Measurements from ENCODE around the gene SNX32.

SNX32 gene

DNA sequence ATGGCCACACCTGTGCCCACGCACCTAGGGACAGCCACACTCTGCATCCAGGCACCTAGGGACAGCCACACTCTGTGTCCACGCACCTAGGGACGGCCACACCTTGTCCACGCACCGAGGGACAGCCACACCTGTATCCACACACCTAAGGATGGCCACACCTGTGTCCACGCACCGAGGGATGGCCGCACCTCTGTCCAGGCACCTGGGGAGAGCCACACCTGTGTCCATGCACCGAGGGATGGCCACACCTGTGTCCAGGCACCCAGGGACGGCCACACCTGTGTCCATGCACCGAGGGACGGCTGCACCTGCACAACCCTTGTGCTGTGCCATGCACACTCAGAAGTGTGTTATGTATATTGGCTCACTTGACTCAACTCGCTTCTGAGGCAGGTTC is 36.1 kb upstream of the SNX32 start:
- no peak for DNase-seq (ENCODE audit: low spot score)

DNA sequence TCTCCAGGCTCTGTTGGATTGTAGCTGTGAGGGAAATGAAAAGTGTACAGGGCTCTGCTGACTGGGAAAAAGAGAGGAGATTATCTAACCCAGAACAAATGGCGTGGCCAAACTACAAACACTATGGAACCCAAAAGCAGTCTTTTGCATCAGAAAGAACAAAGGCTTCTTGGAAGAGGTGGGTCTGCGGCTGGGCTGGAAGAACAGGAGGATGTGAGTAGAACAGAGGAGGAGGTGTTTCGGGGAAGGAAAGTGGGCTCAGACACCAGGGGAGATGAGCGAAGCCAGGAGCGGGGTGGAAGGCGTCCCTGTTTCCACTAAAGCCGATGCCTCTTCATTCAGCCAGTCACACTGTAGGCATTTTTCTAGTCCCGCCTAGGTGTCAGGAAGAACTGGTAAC is 34.9 kb upstream of the SNX32 start:
- DNase-seq (ENCODE audit: low spot score): no peak

DNA sequence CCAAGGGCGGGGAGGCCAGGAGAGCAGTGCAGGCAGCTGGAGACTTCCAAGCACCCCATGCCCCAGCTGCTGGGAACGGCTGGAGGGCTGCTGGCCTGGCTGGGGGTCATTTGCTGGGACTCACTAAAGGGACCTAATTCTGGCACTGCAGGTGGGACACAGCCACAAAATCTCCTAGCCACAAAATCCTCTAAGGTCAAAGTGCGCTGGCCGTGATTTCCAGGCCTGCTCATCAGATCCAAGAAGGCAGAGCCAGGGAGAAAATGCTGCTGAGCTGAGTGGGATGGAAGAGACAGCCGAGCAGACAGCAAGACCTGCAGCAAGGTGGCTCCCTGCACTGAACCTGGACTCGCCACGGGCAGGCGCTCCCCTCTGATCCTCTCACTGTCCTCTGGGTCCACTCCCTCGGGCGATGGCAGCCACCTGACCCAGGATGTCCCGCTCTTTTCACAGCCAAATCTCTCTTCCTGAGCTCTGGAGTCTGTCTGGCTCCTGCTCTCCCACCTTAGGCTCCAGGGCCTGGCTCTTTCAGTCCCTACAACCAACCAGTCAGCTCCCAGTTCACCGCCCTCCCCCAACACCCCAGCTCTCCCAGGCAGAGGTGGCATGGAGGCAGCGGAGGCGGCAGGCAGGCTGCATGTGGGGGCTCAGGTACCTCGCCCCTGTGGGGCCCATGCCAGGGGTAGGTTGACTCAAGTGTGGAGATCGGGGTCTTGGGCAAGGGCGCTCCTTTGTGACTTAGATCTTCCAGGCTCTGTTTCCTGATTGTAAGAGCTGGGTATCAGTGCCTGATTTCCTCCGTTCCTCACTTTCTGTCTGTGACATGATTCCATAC is 32.4 kb upstream of the SNX32 start:
- DNase-seq (ENCODE audit: low spot score): no peak

DNA sequence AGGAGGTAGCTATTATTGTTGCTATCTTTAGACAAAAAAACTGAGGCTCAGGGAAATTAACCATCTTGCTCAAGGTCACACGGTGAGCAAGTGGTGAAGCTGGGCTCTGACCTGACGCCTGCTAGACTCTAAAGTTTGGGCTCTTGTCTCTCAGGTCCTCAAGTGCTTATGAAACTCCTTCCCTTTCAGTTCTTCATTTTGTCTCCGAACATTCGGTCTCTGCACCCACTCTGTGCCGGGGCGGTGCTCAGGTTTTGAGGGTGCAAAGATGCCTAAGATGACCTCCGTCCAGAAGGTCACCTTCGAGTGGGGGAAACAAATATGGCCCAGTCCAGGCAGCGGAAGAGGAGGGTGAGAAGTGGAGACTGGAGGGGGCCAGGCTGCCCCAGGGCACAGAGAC is 30.9 kb upstream of the SNX32 start:
- no peak for DNase-seq (ENCODE audit: low spot score)

DNA sequence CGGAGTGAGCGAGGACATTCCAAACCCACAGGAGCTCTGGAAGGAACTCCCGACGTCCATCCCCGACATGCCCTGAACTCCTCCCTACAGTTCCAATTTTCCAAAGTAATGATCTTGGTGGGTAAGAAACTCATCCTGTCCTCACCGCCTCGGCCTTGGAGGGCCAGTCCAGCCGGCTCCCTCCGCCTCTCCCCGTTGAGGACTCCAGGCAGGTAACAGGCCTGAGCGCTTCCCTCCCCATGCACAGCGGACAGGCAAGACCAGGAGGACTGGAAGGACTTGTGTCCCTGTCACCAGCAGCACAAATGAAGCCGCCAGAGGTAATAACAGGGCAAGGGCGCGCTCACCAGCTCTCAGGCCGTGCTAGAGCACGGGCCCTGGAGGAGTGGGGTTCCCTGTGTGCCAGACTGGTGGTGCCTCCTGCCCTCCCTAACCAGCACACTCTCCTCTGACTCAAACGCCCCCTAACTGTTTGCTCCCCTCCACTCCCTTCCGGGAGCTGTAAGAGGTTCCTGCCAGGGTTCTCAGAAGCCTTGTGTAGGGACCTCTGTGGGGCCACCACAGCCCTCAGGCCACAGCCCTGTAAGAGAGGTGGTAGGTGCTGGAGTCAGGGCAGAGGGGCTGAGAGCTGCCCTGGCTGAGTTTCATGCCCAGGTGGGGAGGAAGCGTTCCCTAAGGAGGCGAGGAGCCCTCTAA is 29.8 kb upstream of the SNX32 start:
- DNase-seq (ENCODE audit: low spot score): no peak

DNA sequence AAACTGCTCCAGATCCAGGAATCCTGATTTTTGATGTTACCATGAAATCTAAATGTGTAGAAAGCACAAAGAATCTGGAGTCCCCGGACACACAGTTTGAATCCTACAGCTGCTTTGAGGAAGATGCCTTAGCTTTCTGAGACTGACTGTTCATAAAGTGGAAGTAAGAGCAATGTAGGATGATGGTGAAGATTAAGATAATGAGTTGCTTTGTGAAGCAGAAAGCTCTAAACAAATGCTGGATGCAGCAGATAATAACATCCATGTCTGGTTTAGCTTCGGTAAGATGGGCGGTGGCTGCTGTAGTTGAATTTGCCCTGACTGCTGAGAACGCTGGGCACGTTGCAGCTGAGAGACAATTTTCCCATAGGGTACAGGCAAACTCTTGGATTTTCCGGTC is 26.8 kb upstream of the SNX32 start:
- DNase-seq (ENCODE audit: low spot score): no peak

DNA sequence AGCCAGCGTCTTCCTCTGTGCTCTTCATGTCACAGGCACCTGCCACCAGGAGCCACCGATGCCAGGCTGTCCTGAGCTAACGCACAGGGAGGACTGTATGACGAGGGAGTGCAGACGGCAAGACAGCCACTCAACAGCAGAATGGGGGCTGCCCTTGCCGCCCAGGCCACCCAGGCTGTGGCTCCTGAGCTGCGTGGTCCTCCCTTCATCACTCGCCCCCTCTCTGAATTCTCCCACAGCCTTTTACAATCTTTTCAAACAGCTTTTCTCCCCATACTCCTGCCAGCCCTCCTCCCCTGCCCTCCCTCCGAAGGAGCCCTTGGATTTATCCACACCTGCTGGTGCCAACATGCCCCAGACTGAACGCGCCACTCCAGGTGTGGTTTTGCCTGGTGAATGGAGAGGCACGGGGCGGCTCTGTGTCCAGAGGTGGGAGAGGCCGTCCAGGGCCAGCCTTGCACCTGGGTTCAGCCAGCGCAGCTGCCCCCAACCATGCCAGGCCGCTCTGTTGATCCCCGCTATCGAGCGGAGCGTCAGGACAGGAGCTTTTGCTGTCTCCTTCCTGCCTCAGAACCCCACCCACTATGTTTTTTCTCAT is 24.9 kb upstream of the SNX32 start:
- DNase-seq (ENCODE audit: low spot score): no peak

DNA sequence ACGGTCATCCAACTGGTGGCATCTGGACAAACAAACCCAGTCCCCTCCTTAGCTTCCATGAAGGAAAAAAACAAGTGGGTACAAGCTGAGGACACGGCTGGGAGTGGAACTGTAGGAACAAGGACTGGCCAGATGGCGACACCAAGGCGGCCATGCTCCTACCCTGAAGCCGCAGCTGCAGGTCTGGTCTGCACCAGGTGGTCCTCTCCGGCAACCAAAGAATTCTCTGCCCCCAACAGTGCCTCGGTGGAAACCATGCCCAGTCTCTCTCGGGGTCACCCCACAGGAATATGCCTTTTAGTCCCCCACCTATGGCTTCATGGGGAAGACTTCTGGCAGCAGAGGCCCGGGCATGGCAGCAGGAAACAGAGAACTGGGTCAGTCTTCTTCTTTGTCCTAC is 24.3 kb upstream of the SNX32 start:
- DNase-seq (ENCODE audit: low spot score): no peak

DNA sequence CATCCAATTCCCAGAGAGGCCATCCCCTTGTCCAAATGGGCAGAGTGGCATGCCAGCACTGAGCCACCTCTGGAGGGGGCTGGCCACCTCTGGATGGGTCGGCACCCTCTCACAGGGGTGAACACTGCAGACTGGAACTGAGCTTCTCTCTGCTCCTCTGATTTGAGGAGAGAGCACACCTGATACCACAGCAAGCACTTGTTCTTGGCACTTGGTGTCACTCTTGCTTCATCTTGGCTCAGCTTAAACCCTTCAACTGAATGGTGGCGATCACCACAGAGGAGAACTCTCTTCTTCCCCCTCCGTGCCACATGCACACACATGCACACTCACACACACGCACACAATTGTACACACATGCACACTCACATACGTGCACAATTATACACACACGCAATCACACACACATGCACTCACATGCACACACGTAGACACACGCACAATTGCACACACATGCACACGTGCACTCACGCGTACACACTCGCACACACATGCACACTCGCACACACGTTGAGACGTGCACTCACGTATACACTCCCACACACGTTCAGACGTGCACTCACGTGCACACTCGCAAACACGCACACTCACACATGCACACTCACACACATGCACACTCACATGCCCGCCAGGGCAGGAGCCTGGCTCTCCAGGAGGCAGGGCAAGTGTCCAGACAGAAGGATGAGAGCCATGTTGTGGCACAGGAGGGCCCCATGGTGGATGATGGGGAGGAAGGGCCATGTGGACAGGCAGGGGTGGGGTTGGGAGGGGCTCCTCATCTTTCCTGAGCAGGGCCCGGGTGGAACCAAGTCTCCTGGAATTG is 23.5 kb upstream of the SNX32 start:
- peak; percentile 28 for DNase-seq (ENCODE audit: low spot score)

DNA sequence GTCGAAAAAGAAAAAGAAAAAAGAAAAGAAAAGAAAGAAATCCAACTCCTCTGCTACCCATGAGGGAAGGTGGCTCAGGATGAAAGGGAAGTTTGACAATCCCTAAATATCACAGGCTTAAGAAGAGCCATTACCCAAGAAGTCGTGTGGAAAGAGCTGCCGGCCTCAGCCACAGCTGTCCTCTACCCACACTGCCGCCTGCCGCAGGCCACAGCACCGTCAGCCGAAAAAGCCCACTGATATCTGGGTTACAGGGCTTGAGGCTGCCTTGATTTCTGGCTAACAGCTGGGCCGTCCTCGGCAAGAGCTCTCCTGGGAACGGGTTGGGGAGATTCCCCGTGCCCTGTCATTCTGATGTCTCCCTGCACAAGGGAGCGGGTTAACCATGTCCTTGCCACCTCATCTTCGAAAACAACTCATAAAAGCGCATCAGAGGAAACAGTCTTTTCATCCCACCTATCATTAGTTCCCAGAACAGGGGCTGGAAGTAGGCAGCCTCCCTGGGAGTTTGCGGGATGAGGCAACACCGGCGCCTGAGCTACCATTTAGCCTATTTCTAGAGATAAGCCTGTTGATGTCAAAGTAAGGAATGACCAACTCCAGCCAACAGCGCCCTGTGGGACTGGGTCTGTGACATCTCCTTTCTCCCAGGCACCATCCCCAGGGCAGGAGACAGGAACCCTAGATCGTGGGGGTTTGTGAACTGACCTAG is 21.8 kb upstream of the SNX32 start:
- no peak for DNase-seq (ENCODE audit: low spot score)

DNA sequence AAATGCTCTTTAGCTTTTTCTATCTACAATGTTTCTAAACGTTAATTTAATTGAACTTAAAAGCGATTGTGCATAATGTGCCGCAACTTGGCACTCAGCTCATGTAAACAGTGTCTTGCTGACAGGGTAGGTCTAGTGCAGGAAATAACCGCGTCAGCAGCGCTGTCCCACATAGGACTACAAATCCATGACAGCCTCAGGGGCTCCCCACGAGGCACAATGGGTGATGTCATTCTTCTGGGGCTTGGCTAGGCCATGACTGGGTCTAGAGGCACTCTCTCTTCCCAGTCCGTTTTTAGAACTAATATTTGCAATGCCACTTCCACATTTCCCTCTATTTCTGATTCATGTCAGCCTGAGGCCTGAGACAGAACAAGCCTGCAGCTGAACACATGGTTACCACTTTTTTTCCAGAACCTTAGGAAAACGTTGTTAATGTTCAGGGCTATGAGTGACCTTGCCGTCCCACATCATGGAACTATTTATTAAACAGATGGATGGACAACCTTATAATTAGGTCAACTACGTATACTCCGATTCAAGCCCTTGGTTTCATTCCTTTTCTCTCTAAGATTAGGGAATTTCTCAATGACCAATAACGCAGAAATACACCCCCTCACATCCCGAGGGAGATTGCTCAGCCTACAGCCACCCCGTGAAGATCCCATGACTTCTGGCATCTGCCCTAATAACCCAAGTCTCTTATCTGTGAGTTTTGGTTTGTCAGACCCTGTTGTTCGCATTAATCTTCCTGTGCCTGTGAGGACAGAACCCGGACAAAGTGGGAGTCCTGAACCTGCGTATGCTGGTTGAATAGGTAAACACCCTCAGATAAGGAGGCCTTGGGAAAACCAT is 19.4 kb upstream of the SNX32 start:
- DNase-seq (ENCODE audit: low spot score): no peak

DNA sequence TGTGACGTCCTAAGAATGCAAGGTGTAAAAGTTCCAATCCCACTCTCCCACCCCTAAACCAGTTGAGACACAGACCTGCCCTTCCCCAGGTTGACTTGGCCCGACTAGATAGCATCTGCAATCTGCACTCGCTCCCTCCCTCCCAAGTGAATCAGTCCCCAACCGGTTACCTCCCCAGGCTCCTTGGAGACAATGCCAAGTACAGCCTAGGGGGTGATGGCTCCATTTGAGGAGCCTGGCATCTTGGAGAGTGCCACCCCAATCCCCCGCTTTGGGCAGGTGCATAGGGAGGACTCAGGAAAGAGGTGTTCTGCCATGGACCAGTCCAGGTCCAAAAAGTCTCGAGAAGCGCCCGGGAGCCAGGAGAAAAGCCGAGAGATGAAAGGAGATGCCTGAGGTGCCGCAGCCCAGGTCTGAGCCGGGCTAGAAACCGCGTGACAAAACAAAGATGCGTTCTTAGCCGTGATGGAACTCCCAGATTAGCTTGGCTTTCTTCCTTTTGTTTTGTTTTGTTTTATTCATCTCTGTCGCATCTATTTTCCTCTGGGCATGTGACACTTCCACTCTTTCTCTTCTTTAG is 18.7 kb upstream of the SNX32 start:
- DNase-seq (ENCODE audit: low spot score): no peak

DNA sequence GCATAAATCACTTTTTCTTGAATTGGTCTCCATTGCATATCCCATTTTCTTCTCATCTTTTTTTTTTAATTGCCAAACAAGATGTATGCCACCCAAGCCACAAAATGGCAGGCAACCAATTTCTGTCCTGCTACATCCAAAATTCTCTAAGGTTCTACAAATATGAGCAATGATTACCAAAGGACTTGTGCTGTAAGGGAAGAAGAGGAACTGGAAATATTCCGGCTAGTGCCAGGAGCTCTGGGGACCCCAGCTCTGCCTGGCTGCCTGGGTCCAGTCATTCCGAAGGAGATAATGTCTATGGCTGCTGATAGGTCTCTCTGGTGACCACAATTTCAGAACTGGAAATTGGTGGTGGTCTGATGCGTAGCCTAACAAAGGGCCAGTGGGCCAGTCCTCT is 17.1 kb upstream of the SNX32 start:
- DNase-seq (ENCODE audit: low spot score): no peak

DNA sequence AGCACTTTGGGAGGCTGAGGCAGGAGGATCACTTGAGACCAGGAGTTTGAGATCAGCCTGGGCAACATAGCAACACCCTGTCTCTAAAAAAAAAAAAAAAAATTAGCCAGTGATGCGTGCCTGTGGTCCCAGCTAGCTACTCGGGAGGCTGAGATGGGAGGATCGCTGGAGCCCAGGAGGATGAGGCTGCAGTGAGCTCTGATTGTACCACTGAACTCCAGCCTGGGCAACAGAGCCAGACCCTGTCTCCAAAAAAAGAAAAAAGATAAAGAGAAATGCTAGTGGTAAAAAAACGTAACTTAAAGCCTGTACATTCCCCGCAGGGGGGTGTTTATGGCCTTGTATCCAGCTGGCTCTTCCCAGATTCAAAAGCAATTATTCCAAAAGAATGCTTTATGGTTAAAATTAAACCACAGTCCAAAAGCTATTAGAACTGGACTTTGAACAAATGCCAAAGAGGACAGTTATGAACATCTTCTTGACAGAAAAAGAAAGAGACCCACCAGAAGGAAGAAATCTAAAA is 16.4 kb upstream of the SNX32 start:
- no peak for DNase-seq (ENCODE audit: low spot score)

DNA sequence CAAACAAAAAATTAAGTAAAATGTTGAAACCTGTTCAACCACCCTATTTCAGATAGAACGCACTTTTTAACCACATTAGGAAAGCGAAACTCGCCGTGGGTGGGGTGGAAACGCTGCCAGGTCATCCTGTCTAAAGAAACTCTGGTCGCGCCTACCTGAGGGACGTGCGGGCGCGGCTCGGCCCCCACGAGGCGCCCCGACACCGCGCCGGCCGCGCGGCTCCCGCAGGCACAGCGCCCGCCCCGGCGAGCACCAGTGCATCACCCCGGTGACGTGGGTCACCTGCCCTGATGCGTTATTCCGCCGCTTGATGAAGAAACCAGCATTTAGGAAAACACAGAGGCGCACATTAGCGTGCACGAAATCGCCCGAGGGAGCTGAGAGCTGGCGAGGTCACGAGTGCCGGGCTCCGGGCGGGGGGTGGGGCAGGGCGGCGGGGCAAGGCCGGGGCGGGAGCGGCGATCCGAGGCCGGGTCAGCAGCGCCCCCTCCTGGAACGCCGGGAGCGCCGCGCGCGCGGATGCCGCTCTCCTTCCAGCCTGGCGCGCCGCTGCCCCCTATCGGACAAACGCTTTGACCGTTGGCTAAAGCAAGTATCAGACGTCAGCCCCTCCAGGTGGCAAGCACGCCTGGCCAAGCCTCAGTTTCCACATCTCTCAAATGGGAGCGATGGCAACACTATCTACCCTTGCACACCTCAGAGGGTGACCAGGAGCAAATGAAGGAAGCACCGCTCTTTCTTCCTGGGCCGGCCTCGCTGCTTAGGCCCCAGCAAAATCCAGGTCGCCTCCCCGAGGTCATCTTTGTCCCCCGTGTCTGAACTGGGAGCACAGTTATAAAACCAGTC is 15.7 kb upstream of the SNX32 start:
- peak; percentile 91 for DNase-seq (ENCODE audit: low spot score)

DNA sequence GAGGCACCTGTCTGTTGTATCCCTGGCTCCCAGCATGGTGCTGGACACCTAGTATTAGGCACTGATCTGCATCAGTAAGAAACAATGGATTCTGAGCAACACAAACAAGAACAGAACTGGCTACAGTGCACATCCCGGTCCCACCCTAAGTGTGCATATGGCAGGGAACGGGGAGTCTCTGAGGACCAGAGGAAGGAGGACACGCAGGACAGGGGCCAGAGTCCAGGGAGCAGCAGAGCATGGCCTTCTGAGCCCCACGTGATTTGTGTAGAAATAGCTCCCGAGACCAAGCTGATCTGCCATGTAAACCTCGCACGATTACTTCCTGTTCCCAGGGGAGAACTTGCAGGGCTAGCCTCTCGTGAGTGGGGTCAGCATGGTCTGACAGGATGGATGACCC is 12.7 kb upstream of the SNX32 start:
- DNase-seq (ENCODE audit: low spot score): no peak

DNA sequence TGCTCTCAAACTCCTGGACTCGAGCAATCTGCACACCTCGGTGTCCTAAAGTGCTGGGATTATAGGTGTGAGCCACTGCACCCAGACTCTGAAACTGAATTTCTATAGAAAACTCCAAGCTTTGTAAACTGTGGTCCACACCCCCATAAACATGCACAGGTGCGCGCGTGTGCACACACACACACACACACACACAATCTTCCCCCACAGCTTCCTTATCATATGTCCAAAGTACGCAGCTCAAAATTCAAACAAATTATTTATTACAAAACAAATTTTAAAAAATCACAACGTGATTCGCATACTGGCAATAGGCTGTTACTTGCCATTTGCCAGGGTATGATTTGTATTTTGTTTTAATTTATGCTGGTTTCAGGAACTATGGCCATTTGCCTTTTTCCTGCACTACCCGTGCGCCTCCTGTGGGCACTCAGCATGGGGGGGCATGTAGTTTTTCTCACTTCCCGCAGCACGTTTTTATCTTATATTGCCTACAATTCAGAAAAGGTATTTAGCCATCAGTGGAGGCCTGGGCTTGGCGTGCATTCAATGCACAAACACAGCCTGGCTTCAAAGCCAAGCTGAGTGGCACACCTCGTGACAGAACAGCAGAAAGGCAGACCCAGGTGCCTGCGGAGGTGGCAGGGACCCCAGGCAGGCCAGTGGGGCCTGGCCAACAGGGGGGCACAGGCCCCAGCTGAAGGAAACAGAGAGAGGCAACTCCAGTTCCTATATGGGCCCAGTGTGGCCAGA is 10.8 kb upstream of the SNX32 start:
- DNase-seq (ENCODE audit: low spot score): no peak

DNA sequence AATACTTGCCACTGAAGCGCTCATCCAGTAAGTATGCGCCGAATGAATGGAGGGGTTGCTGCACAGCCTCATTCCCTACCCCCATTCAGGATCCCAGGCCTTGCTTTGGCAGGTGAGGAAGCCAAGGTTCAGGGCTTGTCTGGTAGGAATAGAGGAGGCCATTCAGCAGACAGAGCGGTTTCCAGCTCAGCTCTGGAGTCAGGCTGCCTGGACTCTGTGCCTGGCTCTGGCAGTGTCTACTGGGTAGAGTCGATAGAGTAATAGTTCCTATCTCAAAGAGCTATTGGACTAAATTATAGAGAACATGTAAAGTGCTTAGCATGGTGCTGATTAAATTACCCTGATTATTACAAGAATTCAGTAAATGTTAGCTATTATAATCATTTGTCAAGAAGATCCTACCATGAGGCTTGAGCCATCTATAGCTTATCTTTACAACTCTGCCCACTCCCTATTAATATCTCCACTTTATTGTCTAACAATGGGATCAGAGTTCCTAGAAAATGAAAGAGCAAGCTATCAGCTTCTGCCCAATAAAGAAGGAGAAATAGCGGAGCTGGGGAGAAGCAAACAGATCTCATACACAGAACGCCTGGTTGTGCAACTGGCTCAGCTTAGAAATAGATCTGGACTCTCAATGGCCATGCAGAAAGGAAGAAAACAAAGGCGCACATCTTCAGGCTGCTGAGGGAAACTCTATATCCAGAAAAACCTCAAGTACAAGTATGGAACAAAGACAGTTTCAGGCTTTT is 6.6 kb upstream of the SNX32 start:
- DNase-seq (ENCODE audit: low spot score): no peak
